ENCODE measurements around the gene CDH13.

The CDH13 gene

DNA sequence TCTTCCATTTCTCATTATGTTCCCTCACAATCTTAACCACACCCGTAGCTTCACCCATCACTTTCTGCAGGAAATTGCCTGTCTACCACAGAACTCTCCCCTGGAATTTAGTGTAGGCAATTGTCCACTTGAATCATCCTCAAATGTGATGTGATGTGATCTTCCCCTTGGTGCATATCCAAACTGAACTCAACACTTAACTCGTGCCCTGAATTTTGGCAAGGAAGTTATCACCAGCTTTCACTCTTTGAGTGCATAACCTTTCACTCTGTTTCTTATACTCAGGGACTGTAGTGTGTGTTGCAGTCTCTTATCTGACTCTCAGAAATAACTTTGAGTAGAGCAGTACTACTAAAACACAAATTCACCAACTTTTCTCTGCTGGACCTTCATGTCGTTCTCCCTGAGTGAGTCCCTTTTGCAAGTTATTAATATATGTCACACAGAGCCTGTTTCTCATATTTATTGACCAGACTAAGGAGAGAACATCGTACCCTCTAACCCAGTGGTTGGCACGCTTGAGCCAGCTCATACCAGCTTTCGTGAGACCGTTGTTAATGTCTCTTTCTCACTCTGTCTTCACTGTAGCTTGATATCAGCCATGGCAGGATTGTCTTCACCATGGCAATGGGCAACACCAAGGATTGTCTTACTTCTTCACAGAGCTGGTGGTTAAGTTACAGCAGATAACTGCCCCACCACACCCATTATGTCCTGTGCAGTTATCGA lies 622.1 kb downstream of the CDH13 start:
- Histone ChIP-seq H3K4me1 (ENCODE audit: control insufficient read depth, insufficient read depth, low read length, poor library complexity, severe bottlenecking) (no peaks in the 10 kb centered on the region), H3K36me3 (ENCODE audit: control insufficient read depth, insufficient read depth, low read length) (no peaks in the 10 kb centered on the region), H3K27ac (ENCODE audit: low read depth, low read length, severe bottlenecking) (no peak overlapping the region), H3K4me3 (ENCODE audit: extremely low read depth, insufficient read depth, low read length, poor library complexity, severe bottlenecking) (no peak overlapping the region), H3K9me3 (ENCODE audit: control insufficient read depth, low read length) (no peaks in the 10 kb centered on the region)
- WGBS, 2 experiments (ENCODE audit: insufficient coverage in 2 of 2): 94 to 95% methylated on average over 6 of the region's 8 CpGs

DNA sequence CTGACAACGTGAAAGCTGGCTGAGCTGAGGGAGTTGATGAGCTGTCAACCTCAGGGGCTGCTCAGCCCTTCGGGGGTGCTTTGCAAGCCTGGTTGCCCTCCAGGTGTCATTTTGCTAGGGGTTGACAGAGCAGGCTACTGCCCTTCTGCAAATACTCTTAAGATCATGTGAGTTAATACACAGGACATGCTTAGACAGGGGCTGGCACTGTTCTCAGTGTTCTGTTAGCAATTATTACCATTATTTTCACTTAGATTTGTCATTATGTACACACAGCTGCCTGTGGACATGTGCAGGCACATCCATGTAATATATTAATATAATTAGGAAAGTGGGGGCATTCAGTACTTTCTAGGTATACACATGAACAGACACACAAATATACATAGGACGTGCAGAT lies 626.8 kb downstream of the CDH13 start:
- Histone ChIP-seq H3K4me3 (ENCODE audit: extremely low read depth, insufficient read depth, low read length, poor library complexity, severe bottlenecking) (no peak overlapping the region), H3K9me3 (ENCODE audit: control insufficient read depth, low read length) (no peaks in the 10 kb centered on the region), H3K27ac (ENCODE audit: low read depth, low read length, severe bottlenecking) (no peak overlapping the region), H3K36me3 (ENCODE audit: control insufficient read depth, insufficient read depth, low read length) (no peaks in the 10 kb centered on the region), H3K4me1 (ENCODE audit: control insufficient read depth, insufficient read depth, low read length, poor library complexity, severe bottlenecking) (no peaks in the 10 kb centered on the region)
- 66 to 86% methylated on average over 2 of the region's 3 CpGs for WGBS, 2 experiments (ENCODE audit: insufficient coverage in 2 of 2)

DNA sequence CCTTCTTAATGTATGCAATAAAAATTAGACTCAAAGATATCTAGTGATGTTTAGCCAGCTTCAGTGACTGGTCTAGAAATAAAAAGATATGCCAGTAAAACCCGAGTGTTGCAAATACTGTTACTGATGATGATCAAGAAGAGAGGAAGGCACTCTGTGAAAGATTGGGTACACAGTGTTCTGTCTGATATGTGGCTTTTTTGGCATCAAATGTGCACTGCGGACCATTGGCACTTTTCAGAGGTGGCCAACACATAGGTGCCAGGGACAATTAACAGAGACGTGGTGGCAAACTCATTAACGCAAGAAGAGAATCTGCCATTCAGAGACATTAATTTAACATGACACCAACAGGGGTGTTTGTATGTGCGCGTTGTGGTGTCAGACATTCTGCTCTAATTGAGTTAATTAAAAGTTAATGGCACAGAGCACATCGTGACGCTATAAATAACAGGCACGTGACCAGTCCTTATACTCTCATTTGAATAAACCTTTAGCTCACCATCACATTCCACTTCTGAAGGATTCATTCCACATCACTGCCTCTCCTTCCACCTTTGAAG lies 631.7 kb downstream of the CDH13 start:
- H3K9me3 ChIP-seq (ENCODE audit: control insufficient read depth, low read length): no peaks in the 10 kb centered on the region
- no peaks in the 10 kb centered on the region for H3K36me3 ChIP-seq (ENCODE audit: control insufficient read depth, insufficient read depth, low read length)
- H3K4me1 ChIP-seq (ENCODE audit: control insufficient read depth, insufficient read depth, low read length, poor library complexity, severe bottlenecking): no peaks in the 10 kb centered on the region
- no peak overlapping the region for H3K4me3 ChIP-seq (ENCODE audit: extremely low read depth, insufficient read depth, low read length, poor library complexity, severe bottlenecking)
- 90 to 98% methylated on average over 3 to 6 of the region's 9 CpGs for WGBS, 2 experiments (ENCODE audit: insufficient coverage in 2 of 2)
- no peak overlapping the region for H3K27ac ChIP-seq (ENCODE audit: low read depth, low read length, severe bottlenecking)

- no peaks in the 10 kb centered on the region for H3K9me3 ChIP-seq (ENCODE audit: control insufficient read depth, low read length)
- H3K36me3 ChIP-seq (ENCODE audit: control insufficient read depth, insufficient read depth, low read length): no peaks in the 10 kb centered on the region
- no peak overlapping the region for H3K4me3 ChIP-seq (ENCODE audit: extremely low read depth, insufficient read depth, low read length, poor library complexity, severe bottlenecking)
- H3K27ac ChIP-seq (ENCODE audit: low read depth, low read length, severe bottlenecking): no peak overlapping the region
- 94 to 97% methylated on average over 3 to 6 of the region's 7 CpGs for WGBS, 2 experiments (ENCODE audit: insufficient coverage in 2 of 2)
- H3K4me1 ChIP-seq (ENCODE audit: control insufficient read depth, insufficient read depth, low read length, poor library complexity, severe bottlenecking): no peaks in the 10 kb centered on the region
These were observed 640.2 kb downstream of the CDH13 start for GRCh38 chr16:83266848-83267553.

DNA sequence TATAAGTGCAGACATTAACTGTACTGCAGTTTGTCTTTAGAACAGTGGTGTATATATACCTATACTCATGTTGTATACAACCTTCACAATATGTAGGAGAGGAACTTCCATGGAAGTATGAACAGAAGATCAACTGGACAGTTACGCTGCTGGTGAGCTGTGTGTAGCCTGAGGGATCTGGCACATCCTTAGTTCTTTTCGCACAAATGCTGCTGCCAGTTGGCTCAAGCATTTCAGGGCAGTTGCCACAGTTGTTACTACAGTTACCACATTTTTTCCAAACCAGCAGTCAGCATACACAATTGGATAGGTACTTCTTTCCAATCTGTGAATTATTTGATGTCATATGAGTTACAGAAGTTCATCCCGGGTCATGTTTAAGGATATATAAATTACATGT lies 641.4 kb downstream of the CDH13 start:
- peaks cover 5% of the 10 kb centered on the region for H3K36me3 ChIP-seq (ENCODE audit: control insufficient read depth, insufficient read depth, low read length)
- H3K27ac ChIP-seq (ENCODE audit: low read depth, low read length, severe bottlenecking): no peak overlapping the region
- 86 to 94% methylated on average over 2 of the region's 3 CpGs for WGBS, 2 experiments (ENCODE audit: insufficient coverage in 2 of 2)
- no peak overlapping the region for H3K4me3 ChIP-seq (ENCODE audit: extremely low read depth, insufficient read depth, low read length, poor library complexity, severe bottlenecking)
- no peaks in the 10 kb centered on the region for H3K9me3 ChIP-seq (ENCODE audit: control insufficient read depth, low read length)
- H3K4me1 ChIP-seq (ENCODE audit: control insufficient read depth, insufficient read depth, low read length, poor library complexity, severe bottlenecking): no peaks in the 10 kb centered on the region

DNA sequence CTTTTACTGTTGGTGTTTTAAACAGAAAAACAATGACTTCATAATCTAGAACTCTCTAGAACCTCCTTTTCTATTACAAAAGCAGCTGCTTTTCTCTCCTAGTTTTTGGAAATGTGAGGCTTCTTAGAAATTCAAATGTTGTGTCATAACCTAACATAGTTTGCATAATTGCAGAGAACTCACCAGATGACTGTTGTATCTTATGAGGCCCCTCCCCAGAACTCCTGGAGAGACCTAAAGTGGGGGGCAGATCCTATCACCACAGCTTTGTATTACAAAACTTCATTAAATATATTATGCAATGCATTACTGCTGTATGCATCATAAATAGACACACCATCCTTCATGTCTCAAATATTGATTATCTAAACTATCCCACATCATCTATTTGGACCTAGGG lies 642.3 kb downstream of the CDH13 start:
- no peaks in the 10 kb centered on the region for H3K9me3 ChIP-seq (ENCODE audit: control insufficient read depth, low read length)
- H3K27ac ChIP-seq (ENCODE audit: low read depth, low read length, severe bottlenecking): no peak overlapping the region
- H3K36me3 ChIP-seq (ENCODE audit: control insufficient read depth, insufficient read depth, low read length): peaks cover 5% of the 10 kb centered on the region

DNA sequence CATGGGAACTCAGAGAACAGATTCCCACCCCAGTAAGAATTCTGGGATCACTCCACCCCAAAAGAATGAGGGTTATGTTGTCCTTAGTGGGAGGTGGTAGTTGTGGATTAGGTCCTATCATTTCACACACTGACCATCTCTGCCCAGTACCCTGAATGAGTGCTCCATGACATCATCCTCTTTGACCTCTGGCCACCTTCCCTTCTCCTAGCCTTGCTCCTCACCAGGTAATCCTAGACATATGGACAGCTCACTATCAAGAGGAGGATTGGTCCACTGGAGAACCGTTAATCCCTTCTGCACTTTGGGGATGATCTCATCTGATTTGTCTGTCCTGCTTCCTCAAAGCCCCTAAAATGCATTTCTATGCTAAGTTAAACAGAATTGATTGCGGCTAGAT lies 642.8 kb downstream of the CDH13 start:
- Histone ChIP-seq H3K4me3 (ENCODE audit: extremely low read depth, insufficient read depth, low read length, poor library complexity, severe bottlenecking) (no peak overlapping the region), H3K27ac (ENCODE audit: low read depth, low read length, severe bottlenecking) (no peak overlapping the region)
- WGBS, 2 experiments (ENCODE audit: insufficient coverage in 2 of 2): 60% methylated on average over 1 of the region's 2 CpGs; no CpG with 5 or more reads in 1 of the 2 experiments

More for the DNA sequence above, 642.3 kb downstream of the CDH13 start:
- Histone ChIP-seq H3K4me1 (ENCODE audit: control insufficient read depth, insufficient read depth, low read length, poor library complexity, severe bottlenecking) (no peaks in the 10 kb centered on the region), H3K4me3 (ENCODE audit: extremely low read depth, insufficient read depth, low read length, poor library complexity, severe bottlenecking) (no peak overlapping the region)

DNA sequence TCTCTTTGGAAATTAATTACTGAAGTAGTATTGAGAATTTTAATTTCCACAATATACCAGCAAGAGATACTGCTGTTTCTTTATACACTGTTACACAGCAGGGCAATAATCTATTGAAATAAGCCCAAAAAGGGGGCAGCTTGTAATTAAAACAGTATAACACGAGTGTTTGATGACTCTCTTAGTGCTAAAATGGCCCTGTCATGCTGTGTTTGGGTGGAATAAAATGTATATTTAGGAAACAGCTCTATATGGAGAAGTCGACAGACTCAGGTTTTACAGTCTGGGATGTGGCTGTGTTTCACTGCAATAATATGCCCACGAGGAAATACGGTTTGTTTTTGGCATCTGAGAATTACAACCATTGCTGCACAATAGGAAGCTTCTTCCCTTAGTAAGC lies 643.3 kb downstream of the CDH13 start:
- H3K36me3 ChIP-seq (ENCODE audit: control insufficient read depth, insufficient read depth, low read length): peaks cover 5% of the 10 kb centered on the region
- no peak overlapping the region for H3K4me3 ChIP-seq (ENCODE audit: extremely low read depth, insufficient read depth, low read length, poor library complexity, severe bottlenecking)
- H3K27ac ChIP-seq (ENCODE audit: low read depth, low read length, severe bottlenecking): no peak overlapping the region
- no peaks in the 10 kb centered on the region for H3K4me1 ChIP-seq (ENCODE audit: control insufficient read depth, insufficient read depth, low read length, poor library complexity, severe bottlenecking)
- no peaks in the 10 kb centered on the region for H3K9me3 ChIP-seq (ENCODE audit: control insufficient read depth, low read length)
- 96 to 100% methylated on average over 2 of the region's 4 CpGs for WGBS, 2 experiments (ENCODE audit: insufficient coverage in 2 of 2)

More for the DNA sequence above, 642.8 kb downstream of the CDH13 start:
- Histone ChIP-seq H3K36me3 (ENCODE audit: control insufficient read depth, insufficient read depth, low read length) (peaks cover 5% of the 10 kb centered on the region), H3K4me1 (ENCODE audit: control insufficient read depth, insufficient read depth, low read length, poor library complexity, severe bottlenecking) (no peaks in the 10 kb centered on the region), H3K9me3 (ENCODE audit: control insufficient read depth, low read length) (no peaks in the 10 kb centered on the region)

DNA sequence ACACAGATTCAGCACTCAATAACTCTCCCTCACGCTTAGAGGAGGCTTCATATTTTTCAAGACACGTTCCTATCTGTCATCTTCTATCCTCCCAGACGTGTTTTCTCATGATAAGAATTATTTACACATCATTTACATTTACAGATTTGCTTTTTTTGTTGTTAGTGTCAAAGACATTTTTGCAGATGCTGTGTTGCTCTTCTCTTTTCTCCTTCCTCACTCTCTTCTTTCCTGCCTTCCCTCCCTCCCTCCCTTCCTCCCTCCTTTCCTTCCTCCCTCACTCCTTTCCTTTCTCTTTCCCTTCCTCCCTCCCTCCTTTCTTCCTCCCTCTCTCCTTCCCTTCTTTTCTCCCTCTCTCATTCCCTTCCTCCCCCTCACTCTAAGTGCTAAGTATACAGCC lies 643.9 kb downstream of the CDH13 start:
- H3K4me3 ChIP-seq (ENCODE audit: extremely low read depth, insufficient read depth, low read length, poor library complexity, severe bottlenecking): no peak overlapping the region
- no CpG with 5 or more reads among the region's 3 CpGs for WGBS, 2 experiments (ENCODE audit: insufficient coverage in 2 of 2)
- H3K9me3 ChIP-seq (ENCODE audit: control insufficient read depth, low read length): no peaks in the 10 kb centered on the region
- H3K4me1 ChIP-seq (ENCODE audit: control insufficient read depth, insufficient read depth, low read length, poor library complexity, severe bottlenecking): no peaks in the 10 kb centered on the region
- peaks cover 5% of the 10 kb centered on the region for H3K36me3 ChIP-seq (ENCODE audit: control insufficient read depth, insufficient read depth, low read length)
- no peak overlapping the region for H3K27ac ChIP-seq (ENCODE audit: low read depth, low read length, severe bottlenecking)

DNA sequence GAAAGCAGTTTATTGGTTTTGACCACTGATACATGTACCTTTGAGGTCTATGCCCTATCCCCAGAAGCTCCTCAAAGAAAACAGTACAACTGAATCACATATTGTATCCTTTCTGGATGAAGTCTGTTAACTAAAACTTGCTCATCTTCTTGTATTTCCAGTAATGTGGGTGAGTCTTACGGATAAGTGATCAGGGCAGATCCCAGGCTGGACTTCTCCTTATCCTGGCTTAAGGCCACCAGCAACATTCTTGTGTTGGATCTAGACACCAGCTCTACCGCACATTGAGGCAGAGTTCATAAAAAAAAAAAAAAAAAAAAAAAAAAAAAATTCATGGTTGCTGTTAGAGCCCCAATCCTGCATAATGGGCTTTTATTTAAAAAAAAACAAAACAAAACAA lies 644.4 kb downstream of the CDH13 start:
- WGBS, 2 experiments (ENCODE audit: insufficient coverage in 2 of 2): 0% methylated on average over 1 of the region's 2 CpGs; no CpG with 5 or more reads in 1 of the 2 experiments

More for the DNA sequence above, 644.4 kb downstream of the CDH13 start:
- Histone ChIP-seq H3K9me3 (ENCODE audit: control insufficient read depth, low read length) (no peaks in the 10 kb centered on the region), H3K27ac (ENCODE audit: low read depth, low read length, severe bottlenecking) (no peak overlapping the region), H3K4me3 (ENCODE audit: extremely low read depth, insufficient read depth, low read length, poor library complexity, severe bottlenecking) (no peak overlapping the region), H3K36me3 (ENCODE audit: control insufficient read depth, insufficient read depth, low read length) (peaks cover 5% of the 10 kb centered on the region), H3K4me1 (ENCODE audit: control insufficient read depth, insufficient read depth, low read length, poor library complexity, severe bottlenecking) (no peaks in the 10 kb centered on the region)
